Stomach (tissue), 4 donors: ENCODE results near the gene HSD17B11.
A peak's percentile ranks its signal among the peaks of the same experiment; 100 is the strongest.

Source experiments
- CTCF ChIP-seq, 7 experiments: fragments of 450-650 bp in 4 of 7; fragments of 200-600 bp in 3 of 7; sonication (generic) in 3 of 7; IDR thresholded peaks; one replicate each; pipeline ENCODE4 v1.5.1; 2016 to 2019; ENCODE audit warnings: antibody characterized with exemption in 7 of 7, control low read depth in 2 of 7, mild to moderate bottlenecking in 1 of 7
- EP300 ChIP-seq: sonication (generic); formaldehyde crosslinking; IDR thresholded peaks from one replicate; pipeline ENCODE4 v1.6.1; 2017; ENCODE audit warnings: antibody characterized with exemption
- POLR2A ChIP-seq, 4 donors: fragments of 450-650 bp; IDR thresholded peaks; one replicate each; pipeline ENCODE4 v1.6.1; 2016; ENCODE audit warnings: antibody characterized with exemption in 4 of 4, control low read depth in 2 of 4, mild to moderate bottlenecking in 1 of 4, moderate library complexity in 1 of 4

- TF ChIP-seq CTCF (IDR thresholded peaks at IDR 0.05) (peak in 1 of 7 experiments; percentile 17), EP300 (no peak), POLR2A (IDR thresholded peaks at IDR 0.05) (peak in 1 of 4 donors; percentile 42)
Observed at GRCh38 chr4:87390891-87391575, at the start of gene HSD17B11.
